HG02885 (cell line): ENCODE results near the gene CACNA1C.
"Not testable (repeated sequence)": the region's sequence is repeated elsewhere in the genome, so short reads cannot be mapped to it uniquely, and the experiment has no call there.

Source experiments
- ATAC-seq: cut with Tn5 transposase; IDR thresholded peaks from one replicate; pipeline ENCODE4 v1.9.1; 2021; ENCODE audit warnings: mild to moderate bottlenecking; ENCODE audit not compliant: unreplicated experiment, poor library complexity

Gene CACNA1C

DNA sequence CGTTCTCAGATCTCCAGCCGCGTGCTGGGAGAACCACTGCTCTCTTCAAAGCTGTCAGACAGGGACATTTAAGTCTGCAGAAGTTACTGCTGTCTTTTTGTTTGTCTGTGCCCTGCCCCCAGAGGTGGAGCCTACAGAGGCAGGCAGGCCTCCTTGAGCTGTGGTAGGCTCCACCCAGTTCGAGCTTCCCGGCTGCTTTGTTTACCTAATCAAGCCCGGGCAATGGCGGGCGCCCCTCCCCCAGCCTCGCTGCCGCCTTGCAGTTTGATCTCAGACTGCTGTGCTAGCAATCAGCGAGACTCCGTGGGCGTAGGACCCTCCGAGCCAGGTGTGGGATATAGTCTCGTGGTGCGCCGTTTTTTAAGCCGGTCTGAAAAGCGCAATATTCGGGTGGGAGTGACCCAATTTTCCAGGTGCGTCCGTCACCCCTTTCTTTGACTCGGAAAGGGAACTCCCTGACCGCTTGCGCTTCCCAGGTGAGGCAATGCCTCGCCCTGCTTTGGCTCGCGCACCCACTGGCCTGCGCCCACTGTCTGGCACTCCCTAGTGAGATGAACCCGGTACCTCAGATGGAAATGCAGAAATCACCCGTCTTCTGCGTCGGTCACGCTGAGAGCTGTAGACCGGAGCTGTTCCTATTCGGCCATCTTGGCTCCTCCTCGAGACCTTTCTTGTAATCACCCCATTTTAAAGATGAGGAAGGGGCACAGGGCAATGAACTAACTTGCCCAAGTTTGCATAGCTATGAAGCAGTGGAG lies 83.1 kb downstream of the CACNA1C start:
- ATAC-seq, result not testable (repeated sequence)

DNA sequence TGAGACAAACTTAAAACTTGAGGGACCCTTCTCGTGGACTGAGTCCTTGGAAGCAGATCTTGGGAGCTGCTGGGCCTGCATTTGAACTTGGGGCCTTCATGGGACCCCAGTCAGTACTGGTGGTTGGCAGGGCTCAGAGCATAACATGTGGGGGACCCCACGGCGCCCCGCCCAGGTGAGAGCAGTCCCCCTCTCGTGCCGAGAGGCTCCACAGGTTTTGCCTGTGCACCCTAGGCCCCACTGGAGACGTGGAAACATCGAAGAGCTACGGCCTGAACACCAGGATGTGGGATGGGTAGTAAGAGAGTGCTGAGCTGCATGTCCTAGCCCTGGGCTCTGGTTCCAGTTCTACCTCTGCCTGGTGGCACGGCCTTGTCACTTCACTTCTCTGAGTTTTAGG lies 84.1 kb downstream of the CACNA1C start:
- ATAC-seq, result no peak

DNA sequence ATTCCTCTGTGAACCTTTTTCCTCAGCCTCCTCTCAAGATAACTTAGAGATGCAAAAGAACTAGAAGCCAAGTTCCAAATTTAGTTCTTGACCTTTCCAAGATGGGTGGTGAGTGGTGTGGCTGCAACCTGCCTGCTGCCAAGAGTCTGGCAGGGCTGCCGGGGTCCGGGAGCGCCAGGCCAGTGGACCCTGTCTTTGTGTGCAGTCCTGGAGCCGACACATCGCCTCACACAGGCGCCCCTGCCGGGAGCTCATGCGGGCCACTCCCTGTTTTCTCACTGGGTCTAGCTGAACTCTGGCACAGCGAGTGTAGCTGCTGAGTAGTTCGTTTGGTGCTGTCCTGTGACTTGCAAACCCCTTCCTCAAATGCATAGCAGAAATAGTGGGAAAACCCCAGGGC lies 84.9 kb downstream of the CACNA1C start:
- no peak for ATAC-seq

DNA sequence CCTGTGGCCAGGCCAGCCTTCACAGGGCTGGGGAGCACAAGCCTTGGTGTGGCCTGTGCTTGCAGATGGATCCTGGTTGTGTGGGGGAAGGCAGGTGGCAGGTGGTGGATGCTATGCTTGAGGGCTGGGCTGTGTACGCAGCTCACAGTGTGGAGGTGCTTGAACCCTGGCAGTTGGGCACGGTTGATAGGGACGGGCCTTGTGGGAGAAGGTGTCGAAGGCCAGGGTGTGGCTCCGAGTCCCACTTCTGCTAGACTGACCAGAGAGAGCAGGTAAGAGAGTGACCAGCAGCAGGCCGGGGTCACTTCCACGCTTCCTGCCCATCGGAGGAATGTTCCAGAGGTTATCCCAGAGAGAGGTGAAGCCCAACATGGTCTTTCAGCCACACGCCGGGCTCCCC lies 85.5 kb downstream of the CACNA1C start:
- no peak for ATAC-seq

DNA sequence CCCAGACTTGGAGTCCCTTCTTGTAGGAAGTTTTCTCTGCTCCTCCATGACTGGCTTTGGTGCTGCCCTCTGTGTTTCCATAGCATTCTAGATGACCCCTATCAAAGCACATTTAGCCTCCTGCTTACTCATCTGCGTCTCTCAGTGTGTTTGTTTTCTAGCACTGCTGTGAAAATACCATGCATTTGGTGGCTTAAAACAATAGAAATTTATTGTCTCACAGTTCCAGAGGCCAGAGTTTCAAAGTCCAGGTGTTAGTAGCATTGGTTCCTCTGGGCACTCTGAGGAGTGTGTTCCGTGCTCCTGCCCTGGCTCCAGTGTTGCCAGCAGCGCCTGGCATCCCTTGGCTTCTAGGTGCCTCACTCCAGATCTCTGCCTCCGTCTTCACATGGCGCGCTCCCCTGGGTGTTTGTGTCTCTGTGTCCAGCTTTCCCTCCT lies 86.1 kb downstream of the CACNA1C start:
- ATAC-seq, result no peak

DNA sequence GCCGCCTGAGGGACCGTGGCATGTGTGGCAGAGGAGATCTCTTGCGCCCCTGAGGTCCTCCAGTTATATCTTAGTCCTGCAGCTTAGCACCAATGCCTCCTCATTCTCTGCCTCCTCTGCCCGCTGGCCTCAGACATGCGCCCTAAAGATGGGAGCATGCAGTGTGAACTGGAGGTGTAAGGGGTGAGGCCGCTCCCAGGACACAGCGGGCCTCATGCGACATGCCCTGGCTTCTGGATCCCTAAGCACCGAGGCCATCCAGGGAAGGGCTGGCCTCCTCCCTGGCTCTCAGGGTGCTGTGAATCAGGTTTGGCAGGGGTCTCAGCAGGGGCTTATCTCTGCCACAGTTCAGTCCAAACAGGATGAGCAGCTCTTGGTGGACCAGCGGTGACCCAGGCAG lies 86.9 kb downstream of the CACNA1C start:
- ATAC-seq, result no peak

DNA sequence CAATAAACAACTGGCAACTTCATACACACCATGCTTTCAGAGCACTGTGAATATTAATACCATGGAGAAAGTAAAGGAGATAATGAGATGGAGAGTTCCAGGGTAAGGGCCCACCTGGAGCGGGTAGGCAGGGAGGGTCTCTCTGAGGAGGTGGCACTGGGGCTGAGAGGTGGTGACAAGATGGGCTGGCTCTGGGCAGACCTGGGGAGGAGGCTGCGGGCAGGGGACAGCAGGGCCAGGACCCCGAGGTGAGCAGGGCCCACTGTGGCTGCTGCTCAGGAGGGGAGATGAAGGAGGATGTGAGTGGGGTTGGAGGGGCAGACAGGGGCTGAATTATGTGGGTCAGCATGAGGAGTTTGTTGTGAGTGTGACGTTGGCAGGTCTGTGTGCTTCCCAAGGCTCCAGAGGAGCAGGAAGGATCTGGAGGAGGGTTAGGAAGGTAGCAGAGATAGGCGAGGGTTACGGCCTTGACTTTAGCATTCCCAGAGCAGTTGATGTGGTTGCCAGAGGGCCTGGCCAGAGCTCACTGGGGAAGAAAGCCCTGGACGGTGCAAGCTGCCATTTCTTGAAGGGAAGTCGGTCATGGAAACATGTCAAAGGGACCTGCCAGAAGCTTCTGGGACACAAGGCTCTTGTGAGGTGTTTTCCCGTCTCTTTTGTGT lies 88.2 kb downstream of the CACNA1C start:
- no peak for ATAC-seq

DNA sequence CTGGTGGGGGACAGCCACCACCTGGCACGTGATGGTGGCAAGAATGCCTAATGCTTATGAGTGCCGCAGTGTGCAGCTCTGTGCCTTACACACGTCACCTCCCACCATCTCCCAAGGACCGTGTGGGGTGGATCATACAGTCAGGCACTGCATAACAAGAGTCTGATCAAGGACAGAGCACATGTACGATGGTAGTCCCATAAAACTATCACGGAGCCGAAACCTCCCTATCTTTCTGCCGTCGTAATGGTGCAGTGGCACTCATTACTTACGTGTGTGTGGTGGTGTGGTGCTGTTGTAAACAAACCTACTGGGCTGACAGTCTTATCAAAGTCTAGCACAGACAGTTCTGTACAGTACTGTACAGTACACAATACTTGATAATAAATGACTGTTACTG lies 89.3 kb downstream of the CACNA1C start:
- no peak for ATAC-seq

DNA sequence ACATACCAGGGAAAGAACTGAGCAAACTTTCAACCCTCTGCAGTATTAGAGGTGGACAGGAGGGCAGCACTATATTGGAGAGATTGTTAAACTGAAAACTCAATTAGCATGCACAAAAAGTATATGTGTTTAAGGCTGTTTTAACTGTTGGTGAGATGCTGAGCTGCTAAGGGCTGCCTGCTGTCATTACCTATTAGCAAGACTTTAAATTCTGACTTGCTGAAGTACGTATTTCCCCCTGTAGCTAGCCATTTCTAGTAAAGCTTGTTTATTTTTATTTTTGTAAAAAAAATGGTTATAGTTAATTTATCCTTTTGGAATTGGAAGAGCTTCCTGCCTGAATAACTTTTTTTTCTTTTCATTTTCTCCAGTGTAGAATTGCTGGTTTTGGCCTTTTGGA lies 92.2 kb downstream of the CACNA1C start:
- ATAC-seq, result no peak

DNA sequence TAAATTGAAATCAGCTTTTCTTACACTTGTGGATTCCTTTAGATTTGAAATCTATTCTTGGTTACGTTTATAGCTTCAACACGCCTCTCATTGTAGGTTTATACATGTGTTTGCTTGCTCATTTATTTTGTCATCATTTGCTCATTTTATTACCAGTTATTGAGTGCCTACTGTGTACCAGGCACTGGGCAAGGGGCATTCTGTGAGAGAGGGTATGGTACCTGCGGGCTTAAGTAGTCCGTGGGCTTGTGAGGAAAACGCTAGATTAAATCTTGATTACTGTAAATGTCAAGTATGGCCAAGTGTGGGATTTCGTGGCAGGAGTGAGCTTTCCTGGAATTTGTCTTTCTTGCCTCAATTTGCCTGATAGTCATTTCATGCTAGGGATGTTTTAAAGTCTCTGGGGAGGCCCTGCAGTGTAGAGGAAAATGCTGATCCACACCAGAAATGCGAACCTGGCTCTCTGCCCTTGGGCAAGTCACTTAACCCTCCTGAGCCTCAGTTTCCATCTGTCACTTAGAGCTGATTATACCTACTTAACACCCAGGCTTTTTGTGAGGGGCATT lies 92.7 kb downstream of the CACNA1C start:
- no peak for ATAC-seq

DNA sequence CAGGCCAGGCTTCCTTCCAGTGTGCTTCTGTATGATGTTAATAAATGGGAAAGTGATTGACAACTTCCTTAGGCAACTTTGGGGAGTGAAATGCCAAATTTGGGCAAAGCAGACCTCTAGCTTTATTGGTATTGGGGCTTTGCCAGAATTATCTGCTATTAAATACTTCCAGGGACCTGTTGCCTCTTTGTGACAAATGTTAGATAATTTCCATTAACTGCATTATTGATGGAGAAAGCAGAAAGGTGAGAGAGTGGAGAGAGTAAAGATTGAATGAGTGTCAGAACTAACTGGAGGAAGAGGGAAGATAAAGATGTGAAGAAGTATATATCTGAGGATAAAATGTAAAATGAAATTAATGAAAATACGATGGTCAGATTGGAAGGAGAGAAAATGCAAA lies 94.5 kb downstream of the CACNA1C start:
- ATAC-seq, result no peak

DNA sequence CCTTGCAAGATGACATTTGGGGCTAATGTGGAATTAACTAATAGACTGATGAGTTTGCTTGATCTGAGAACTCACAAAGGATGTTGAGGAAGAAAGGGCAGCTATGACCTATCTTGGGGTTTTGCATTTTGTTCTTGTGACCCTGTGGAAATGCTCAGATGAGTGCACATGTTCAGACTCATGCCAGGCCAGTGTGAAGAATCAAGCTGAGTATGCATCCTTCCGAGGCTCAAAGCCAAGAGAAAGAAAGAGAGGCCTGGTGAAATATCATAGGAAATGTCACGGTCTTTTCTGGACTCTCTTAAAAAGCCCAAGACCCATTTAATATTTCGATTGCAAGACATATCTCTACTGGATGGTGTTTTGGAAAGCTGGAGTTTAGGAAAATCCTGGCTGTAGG lies 96.3 kb downstream of the CACNA1C start:
- ATAC-seq, result no peak

DNA sequence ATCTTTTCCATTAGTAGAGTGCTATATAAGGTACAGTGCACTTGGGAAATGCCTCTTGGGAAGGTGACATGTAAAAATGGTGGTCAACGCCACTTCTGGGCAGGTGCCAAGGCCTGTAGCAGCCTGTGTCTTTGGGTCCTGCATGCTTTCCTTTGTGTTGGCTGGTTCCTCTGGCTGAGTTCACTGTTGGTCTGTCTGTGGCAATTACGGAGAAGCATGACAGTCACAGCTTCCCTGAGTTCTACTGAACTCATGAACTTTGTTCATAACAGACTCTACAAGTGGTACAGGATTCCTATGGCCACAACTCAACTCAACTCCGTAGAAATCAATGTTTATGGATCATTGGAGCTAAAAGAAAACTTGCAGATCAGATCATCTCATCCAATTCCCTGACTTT lies 98.0 kb downstream of the CACNA1C start:
- no peak for ATAC-seq

DNA sequence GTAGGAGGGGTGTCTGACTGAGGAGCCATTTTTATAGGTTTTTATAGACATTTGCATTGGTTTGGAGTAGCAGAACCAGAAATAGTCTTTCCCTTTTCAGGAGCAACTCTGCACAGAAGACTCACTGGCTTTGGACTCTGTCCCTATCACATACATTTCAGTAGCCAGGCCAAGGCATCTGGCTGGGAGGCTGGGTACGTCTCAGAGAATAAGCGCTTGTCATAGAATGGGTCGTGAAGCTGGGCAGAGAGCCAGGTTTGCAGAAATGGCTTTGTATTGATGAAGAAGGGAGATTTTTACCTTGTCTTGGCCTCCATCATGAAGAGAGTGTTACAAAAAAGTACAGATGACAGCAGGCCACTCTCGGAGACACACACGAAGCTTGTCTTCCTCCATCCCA lies 98.6 kb downstream of the CACNA1C start:
- ATAC-seq, result no peak

DNA sequence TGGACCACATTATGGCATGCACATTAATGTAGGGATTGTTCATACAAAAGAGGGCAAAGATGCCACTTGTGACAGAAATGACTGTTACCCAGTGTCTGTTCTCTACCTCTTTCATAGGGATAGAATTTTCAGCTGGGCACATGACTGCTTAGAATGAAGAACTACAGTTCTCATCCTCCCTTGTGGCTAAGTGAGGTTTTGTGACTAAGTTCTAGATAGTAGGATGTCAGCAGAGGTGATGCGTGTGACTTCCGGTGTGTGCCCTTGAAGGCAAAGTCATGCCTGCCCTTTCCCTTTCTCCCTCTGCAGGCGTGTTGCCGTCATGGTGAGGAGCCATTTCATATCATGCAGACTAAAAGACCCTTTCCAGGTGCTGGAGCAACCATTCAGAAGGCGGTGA lies 99.3 kb downstream of the CACNA1C start:
- no peak for ATAC-seq

DNA sequence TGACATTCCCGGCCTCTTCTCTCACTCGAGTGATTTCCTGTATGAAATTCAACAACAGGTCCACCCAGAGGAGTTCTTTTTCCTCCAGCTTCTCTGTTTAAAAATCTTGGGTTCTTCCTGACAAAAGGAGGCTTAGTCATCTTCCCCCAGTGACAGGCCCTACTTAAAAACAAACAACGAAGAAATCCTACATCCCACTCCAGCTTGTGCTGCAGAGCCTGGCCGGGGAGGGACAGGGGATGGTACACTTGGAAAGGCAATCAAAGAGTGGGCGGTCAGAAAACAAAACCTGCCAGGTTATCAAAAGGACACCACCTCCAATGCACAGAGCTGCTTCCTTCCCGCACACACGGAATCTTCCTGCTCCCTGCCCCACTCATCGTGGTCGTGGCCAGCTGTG lies 101.3 kb downstream of the CACNA1C start:
- no peak for ATAC-seq

DNA sequence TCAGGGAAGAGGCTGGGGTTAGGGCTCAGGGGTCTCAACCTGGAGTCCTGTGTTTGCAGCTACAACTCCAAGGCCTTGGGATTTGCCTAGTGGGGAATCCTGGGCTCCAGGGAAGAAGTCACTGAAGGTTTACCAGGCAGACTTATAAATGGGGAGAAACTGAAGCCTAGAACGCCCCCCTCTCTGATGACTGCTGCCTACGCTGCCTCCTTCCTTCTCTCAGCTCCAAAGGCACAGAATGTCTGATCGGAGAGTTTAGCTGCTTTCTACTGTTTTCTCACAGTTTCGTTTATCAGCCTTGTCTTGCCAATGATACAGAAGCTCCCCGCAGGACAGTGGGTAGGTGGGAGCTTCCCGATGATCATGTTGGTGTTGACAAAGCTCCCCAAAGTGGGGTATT lies 101.7 kb downstream of the CACNA1C start:
- no peak for ATAC-seq

DNA sequence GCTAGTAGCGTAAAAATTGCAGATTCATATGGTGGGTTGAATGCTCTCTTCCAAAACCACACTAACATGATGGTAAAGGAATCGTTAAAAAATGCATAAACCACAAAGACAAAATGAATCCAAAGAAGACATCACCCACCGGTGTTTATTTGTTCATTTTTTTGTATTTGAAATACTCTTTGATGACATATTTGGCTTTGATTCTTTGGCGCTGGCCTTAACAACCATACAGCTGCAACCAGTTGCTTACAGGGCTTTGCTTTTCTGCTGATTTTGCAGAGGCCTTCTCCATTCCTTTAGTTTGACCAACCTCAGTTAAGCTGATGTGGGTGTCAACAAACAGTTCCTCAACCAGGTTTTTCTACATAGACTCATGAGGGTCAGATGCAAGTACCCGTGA lies 103.5 kb downstream of the CACNA1C start:
- ATAC-seq, result no peak

DNA sequence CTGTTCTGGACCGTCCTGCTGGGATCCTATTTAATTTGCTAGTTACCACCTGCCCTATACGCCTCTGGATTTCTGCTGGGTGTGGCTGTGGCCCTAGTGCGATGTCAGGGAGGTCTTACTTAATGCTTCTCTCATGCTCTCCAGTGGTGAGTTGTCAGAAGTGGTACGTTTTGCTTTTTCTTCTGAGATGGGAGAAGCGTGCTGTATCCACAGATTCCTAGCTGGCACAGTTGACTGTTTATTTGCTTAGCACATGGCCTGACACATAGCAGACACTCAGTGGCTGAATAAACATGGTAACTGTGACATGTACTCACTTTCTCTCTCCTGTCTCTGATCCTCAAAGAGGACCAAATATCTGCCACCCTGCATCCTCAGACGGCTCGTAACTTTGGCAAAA lies 107.3 kb downstream of the CACNA1C start:
- no peak for ATAC-seq

DNA sequence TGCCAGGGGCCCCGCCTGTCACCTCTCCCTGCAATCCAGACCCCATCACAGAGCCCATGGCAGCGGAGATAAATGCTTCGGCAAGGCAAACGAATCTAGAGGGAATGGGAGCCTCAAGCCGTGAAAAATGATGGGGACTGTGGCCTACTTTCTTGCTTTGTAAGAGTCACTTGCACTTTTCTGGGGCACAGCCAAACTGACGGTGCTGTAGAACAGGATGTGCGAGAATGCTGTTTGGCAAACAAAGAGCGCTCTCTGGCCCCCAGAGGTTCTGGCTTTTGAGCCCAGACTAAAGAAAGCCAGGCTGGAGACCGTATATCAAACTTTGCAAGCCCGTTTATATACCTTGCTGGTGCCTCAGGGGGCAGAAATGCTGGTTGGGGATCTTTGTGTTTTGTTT lies 108.7 kb downstream of the CACNA1C start:
- no peak for ATAC-seq

DNA sequence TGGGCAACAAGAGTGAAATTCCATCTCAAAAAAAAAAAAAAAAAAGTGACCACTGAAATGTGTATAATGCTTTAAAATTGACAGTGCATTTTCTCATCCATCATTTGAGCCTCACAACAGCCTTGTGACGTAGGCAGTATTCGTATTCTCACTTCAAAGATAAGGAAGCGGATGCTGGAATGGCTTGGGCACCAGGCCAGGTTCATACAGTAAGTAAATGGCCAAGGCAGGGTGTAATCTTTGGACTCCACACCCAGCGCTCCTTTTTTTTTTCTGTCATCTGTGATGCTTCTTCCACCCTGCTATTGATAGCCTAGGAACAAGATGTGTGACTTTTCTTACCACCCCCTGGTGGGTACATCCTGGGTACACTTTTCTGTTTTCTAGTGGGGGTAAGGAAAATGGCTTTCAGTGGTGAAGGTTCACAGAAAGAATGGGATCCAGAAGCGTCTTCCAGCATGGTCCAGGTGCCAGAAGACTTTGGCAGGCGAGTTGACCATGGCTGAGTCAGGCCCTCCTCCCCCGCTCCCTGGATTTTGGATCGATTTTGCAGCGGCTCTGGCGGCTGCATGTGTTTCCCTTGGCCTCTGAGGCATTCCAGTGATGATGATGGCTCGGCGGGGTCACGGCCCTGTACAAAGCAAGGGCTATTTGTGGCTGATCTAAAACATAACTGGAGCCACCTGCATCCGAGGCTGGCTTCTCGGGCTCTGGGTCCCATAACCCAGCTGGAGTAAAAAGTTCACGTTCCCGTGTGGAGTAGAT lies 110.6 kb downstream of the CACNA1C start:
- ATAC-seq, result no peak
